ENCODE results near the gene IFT20. TPM values are rescaled to one million over a fixed set of nuclear protein-coding genes. Genes with fewer than 3 reads are reported as not detected.
A peak's percentile ranks its signal among the peaks of the same experiment; 100 is the strongest.

Gene IFT20
- total RNA-seq, 2 experiments from 2014 or later = 16.3 to 23.9 TPM

DNA sequence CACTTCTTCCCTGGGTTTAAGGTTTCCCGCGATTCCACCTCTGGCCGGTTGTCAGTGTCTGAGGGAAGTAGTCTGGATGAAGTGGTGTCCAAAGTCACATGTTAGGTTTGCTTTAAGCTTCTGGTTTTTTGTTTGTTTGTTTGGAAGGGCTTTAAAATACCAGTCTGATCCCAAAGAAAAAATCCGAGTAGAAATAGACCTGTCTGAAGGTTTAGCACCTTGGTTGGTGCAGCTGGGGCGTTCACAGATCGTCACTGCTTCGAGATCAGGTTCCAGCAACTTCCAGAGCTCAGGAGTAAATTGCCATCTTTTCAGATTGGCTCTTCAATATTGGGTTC lies 15.7 kb downstream of the IFT20 start:
- peak; percentile 17 for DNase-seq (ENCODE audit: low spot score)
- BruUV-seq (replicated peaks) = no TSS peak
- ChIA-PET POLR2A (interaction anchor here (3.8 kb wide), 1 partner anchor 16 kb away, joined by 20 read pairs; the partner anchor contains the start of genes IFT20 and TNFAIP1), CTCF (ENCODE audit: unreplicated experiment) (no interaction called here)
- intact Hi-C loops (cut with micrococcal nuclease; ENCODE audit: unreplicated experiment) = no loop called here
- H3K4me1 ChIP-seq (ENCODE audit: insufficient read depth, low read length, poor library complexity, severe bottlenecking) = peaks cover 35% of the 10 kb centered on the region
- no peaks in the 10 kb centered on the region for H3K9me2 ChIP-seq (ENCODE audit: insufficient read depth, low read length)
- peak overlapping the region; percentile 81 for H3K4me2 ChIP-seq (ENCODE audit: low read length)
- peaks cover 36% of the 10 kb centered on the region for H3K36me3 ChIP-seq (ENCODE audit: insufficient read depth, low read length)
- peak overlapping the region; percentile 54 for H2AFZ ChIP-seq (ENCODE audit: low read length)
- H3K79me2 ChIP-seq (ENCODE audit: insufficient read depth, low read depth, low read length) = peaks cover 53% of the 10 kb centered on the region
- 0 out of 2 replicates have a peak, but pooled peaks cover 4% of the 10 kb centered on the region for H4K20me1 ChIP-seq (ENCODE audit: insufficient read depth, low read length)
- H3K4me3 ChIP-seq (ENCODE audit: low read depth, low read length, poor library complexity, severe bottlenecking) = peak overlapping the region; percentile 89
- no peaks in the 10 kb centered on the region for H3K9me3 ChIP-seq (ENCODE audit: low read length)
- peak overlapping the region; percentile 49 for H3K27ac ChIP-seq (ENCODE audit: low read depth, low read length, poor library complexity, severe bottlenecking)
- TF ChIP-seq EZH2phosphoT487 (IDR thresholded peaks at IDR 0.05; ENCODE audit: borderline replicate concordance, low read depth, low read length) (no peak), CTCF (conservative IDR thresholded peaks at IDR 0.05; ENCODE audit: low read length) (no peak)

DNA sequence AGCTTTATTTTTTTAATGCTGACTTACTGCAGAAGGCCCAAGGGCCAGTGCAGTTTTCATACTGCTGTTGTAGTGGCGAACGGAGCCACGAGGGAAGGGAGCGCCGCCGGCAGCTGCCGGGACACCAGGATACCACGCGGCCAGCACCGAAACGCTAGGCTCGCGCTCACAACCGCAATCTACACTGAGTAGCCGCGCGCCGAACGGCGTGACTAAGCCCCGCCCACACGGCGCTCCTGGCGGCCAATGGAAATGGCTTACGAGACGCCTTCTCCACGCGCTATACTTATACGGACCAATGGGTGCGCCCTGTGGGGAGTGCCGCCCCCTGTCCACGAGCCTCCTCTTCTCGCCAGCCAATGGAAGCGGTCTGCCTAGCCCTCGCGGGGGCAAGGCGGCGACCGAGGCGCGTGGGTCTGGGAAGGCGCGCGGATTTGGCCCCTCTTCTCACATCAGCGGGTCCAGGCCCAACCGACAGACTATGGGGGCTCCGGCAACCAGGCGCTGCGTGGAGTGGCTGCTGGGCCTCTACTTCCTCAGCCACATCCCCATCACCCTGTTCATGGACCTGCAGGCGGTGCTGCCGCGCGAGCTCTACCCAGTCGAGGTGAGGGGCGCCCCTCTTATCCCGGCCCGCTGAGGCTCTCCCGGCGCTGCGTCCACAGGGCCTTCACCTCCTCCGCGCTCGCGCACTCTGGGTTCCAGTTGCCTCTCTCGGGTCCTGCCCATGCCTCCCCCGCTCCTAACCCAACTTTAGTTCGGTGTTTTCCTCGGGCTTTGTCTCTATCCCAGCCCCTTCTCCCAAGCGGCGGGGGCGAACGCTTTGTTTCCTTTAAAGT lies 16.3 kb downstream of the IFT20 start, which contains the start of gene TMEM97:
TMEM97 (plus strand) TSS at position 442 of the 839 bp plus-strand sequence; CDS start at position 482, 40 bp downstream.
- Histone ChIP-seq H3K36me3 (ENCODE audit: insufficient read depth, low read length) (peaks cover 30% of the 10 kb centered on the region), H4K20me1 (ENCODE audit: insufficient read depth, low read length) (no peaks in the 10 kb centered on the region), H3K4me3 (ENCODE audit: low read depth, low read length, poor library complexity, severe bottlenecking) (peak within 1 kb of the TSS; percentile 89), H3K4me2 (ENCODE audit: low read length) (peak within 1 kb of the TSS; percentile 91), H3K9me2 (ENCODE audit: insufficient read depth, low read length) (no peaks in the 10 kb centered on the region), H3K79me2 (ENCODE audit: insufficient read depth, low read depth, low read length) (peaks cover 47% of the 10 kb centered on the region), H2AFZ (ENCODE audit: low read length) (peak within 1 kb of the TSS; percentile 54), H3K27ac (ENCODE audit: low read depth, low read length, poor library complexity, severe bottlenecking) (peak within 1 kb of the TSS; percentile 49), H3K4me1 (ENCODE audit: insufficient read depth, low read length, poor library complexity, severe bottlenecking) (peaks cover 29% of the 10 kb centered on the region), H3K9me3 (ENCODE audit: low read length) (no peaks in the 10 kb centered on the region)
- ChIA-PET CTCF (ENCODE audit: unreplicated experiment) (no interaction called here), POLR2A (interaction anchor here (3.8 kb wide), 1 partner anchor 16 kb away, joined by 20 read pairs; the partner anchor contains the start of genes IFT20 and TNFAIP1)
- DNase-seq (ENCODE audit: low spot score) = peak; percentile 98
- BruUV-seq (replicated peaks) = no TSS peak
- intact Hi-C loops (cut with micrococcal nuclease; ENCODE audit: unreplicated experiment) = no loop called here
- TF ChIP-seq EZH2phosphoT487 (IDR thresholded peaks at IDR 0.05; ENCODE audit: borderline replicate concordance, low read depth, low read length) (no peak), CTCF (conservative IDR thresholded peaks at IDR 0.05; ENCODE audit: low read length) (0 out of 2 replicates have a peak, but pooled peaks have one; percentile 30)

All from OCI-LY7 (cell line).